K562 (cell line): ENCODE data around the gene MPND. TPM values are rescaled to one million over a fixed set of nuclear protein-coding genes. Genes with fewer than 3 reads are reported as not detected.

ENCODE experiments used
- ATF7 ChIP-seq: fragments of 450-650 bp; IDR thresholded peaks from 2 replicates; pipeline ENCODE4 v1.7.1; 2014; ENCODE audit warnings: mild to moderate bottlenecking, moderate library complexity
- BACH1 ChIP-seq: fragments of 200-800 bp; sonication (Bioruptor generic); IDR thresholded peaks from 2 replicates; pipeline ENCODE4 v1.6.1; 2016; ENCODE audit warnings: missing genetic modification characterization, missing compliant biosample characterization
- BCOR ChIP-seq: fragments of 450-650 bp; IDR thresholded peaks from 2 replicates; pipeline ENCODE4 v1.6.1; 2016
- MECOM ChIP-seq: fragments of 250-450 bp; sonication (Bioruptor Pico); IDR thresholded peaks from 2 replicates; pipeline ENCODE4 v1.8.0; 2022; ENCODE audit warnings: inconsistent platforms
- NCOA6 ChIP-seq: fragments of 450-650 bp; IDR thresholded peaks from 2 replicates; pipeline ENCODE4 v1.6.1; 2017; ENCODE audit warnings: mild to moderate bottlenecking
- PBX2 ChIP-seq, 2 experiments: IDR thresholded peaks in 1 of 2; conservative IDR thresholded peaks in 1 of 2; 2 replicates each; pipeline ENCODE4 v1.6.1; 2016; ENCODE audit warnings: low read depth in 2 of 2, mild to moderate bottlenecking in 1 of 2, missing compliant biosample characterization in 1 of 2, missing genetic modification characterization in 1 of 2, moderate library complexity in 1 of 2
- RERE ChIP-seq: sonication (generic); formaldehyde crosslinking; IDR thresholded peaks from 2 replicates; pipeline ENCODE4 v1.8.0; 2023; ENCODE audit warnings: missing genetic modification reagents, mild to moderate bottlenecking, borderline replicate concordance
- SP1 ChIP-seq: sonication (generic); formaldehyde crosslinking; IDR thresholded peaks from 2 replicates; pipeline ENCODE4 v1.8.1; 2022; ENCODE audit warnings: mild to moderate bottlenecking, missing genetic modification reagents
- TEAD1 ChIP-seq, 2 experiments: fragments of 450-650 bp in 1 of 2; sonication (generic) in 1 of 2; formaldehyde crosslinking; IDR thresholded peaks; 2 replicates each; pipeline versions ENCODE4 v1.4.0 to v1.8.0; 2020 to 2022; ENCODE audit warnings: mild to moderate bottlenecking in 2 of 2, missing genetic modification reagents in 1 of 2
- ZFX ChIP-seq: sonication (generic); formaldehyde crosslinking; IDR thresholded peaks from 2 replicates; pipeline ENCODE4 v1.8.0; 2022; ENCODE audit warnings: mild to moderate bottlenecking, missing genetic modification reagents, moderate library complexity
- ZNF586 ChIP-seq: fragments of 450-650 bp; formaldehyde crosslinking; conservative IDR thresholded peaks from 2 replicates; pipeline ENCODE4 v1.4.0; 2020; ENCODE audit warnings: mild to moderate bottlenecking, moderate library complexity
- polyA plus RNA-seq, 8 experiments: library from polyadenylated mRNA; depleted of rRNA in 4 of 8; stranded (reverse) in 5 of 8; unstranded in 3 of 8; fragments of >200 nt; fragmentation: Nextera tagmentation in 2 of 8; fragmentation: Illumina TruSeq in 1 of 8; extraction: Ambion mirVana in 2 of 8; extraction: Trizol in 1 of 8; gene quantifications; 2 replicates each; pipeline versions ENCODE4 v1.2.1 to v1.2.3, GENCODE V29; 2011 to 2014; ENCODE audit warnings: inconsistent platforms in 1 of 8, missing spikeins in 1 of 8
- total RNA-seq, 7 experiments: library from RNA; depleted of rRNA in 6 of 7; stranded (reverse); fragments of >200 nt in 6 of 7; fragmentation: Illumina TruSeq in 2 of 7; extraction: Trizol in 2 of 7; gene quantifications; 2 replicates each; pipeline versions ENCODE4 v1.2.1 to v1.2.3, GENCODE V29; 2011 to 2021; ENCODE audit warnings: low replicate concordance in 1 of 7
- TF ChIP-seq, protein P1 (sequence below): fragments of 450-650 bp; conservative IDR thresholded peaks from 2 replicates; pipeline ENCODE4 v1.6.1; 2016; ENCODE audit warnings: missing genetic modification characterization, low read depth, mild to moderate bottlenecking, missing compliant biosample characterization, moderate library complexity

Gene MPND
- total and polyA plus RNA-seq, 9 of the 15 experiments (the other 6 are each of a cell fraction or from before 2014, with no cell fraction given) = 0.25 to 14.0 (median 3.9) TPM

DNA sequence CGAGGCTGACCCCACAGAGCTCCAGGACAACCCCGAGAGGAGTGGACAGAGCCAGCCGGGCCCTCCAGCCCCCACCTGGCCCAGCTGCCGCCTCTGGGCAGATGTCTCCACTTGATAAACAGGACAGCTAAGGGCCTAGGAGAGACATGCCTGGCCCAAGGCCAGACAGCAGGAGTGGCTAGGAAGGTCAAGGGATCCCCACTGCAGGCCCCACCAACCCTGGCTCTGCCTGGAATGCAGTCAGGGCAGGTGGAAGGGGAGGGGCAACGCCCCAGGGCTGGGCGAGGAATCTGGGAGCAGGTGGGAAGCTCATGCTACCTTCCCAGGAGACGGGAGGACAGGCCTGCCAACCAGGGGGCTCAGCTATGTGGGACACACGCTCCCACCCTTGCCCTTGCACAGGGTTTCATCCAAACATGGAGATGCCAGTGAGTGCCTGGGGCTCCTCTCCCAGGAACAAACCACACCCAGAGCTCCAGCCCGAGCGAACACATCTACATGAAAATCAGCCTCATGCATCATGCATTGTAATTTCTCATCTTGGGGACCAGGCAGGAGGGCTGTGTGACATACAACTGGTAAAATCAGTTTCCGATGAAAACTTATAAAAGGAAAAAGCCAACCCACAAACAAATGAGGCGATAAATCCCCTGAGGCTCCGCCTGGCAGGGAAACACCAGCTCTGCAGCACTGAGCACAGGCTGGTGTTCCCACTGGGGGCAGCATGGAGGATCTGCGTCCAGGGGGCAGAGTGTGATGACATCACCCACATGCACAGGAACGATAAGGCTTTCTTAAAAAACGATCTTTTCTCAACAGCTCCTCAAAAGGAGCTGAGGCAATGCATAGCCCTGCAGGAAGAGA is 32.0 kb downstream of the MPND start (continued):
- TF ChIP-seq PBX2 (CRISPR knock-in tag; IDR thresholded peaks at IDR 0.05; ENCODE audit: low read depth) (no peak), PBX2 (tag; conservative IDR thresholded peaks at IDR 0.05; ENCODE audit: low read depth) (peak; percentile 42; the same call in 1 of the 2 replicates), NCOA6 (no peak), RERE (CRISPR knock-in tag) (0 out of 2 replicates have a peak, but pooled peaks have one; percentile 74), TEAD1 (CRISPR knock-in tag; IDR thresholded peaks at IDR 0.05) (peak in 1 of 2 experiments; percentile 71; a peak in 2 of 4 replicates), ZFX (CRISPR knock-in tag) (no peak), ZNF586 (no peak), ATF7 (peak; percentile 99), MECOM (no peak), BACH1 (tag) (no peak), BCOR (peak; percentile 19; the same call in 1 of the 2 replicates), SP1 (CRISPR knock-in tag) (peak; percentile 59; the same call in 1 of the 2 replicates)
- TF ChIP-seq, protein P1, sequence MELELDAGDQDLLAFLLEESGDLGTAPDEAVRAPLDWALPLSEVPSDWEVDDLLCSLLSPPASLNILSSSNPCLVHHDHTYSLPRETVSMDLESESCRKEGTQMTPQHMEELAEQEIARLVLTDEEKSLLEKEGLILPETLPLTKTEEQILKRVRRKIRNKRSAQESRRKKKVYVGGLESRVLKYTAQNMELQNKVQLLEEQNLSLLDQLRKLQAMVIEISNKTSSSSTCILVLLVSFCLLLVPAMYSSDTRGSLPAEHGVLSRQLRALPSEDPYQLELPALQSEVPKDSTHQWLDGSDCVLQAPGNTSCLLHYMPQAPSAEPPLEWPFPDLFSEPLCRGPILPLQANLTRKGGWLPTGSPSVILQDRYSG (tag) = no peak
